IMR-90 (cell line): Measurements from ENCODE around the gene NOXRED1. TPM values are rescaled to one million over a fixed set of nuclear protein-coding genes. Genes with fewer than 3 reads are reported as not detected.

Experiments used
- ATAC-seq: fragments of 200-7000 bp; cut with Tn5 transposase; 2 replicates; pipeline ENCODE4 v1.9.1; 2020; ENCODE audit warnings: low read depth, mild to moderate bottlenecking, moderate library complexity
- BruUV-seq: library from RNA; stranded (reverse); fragments of 400-500 nt; replicated peaks from 2 replicates; lab custom pipeline; 2021; lab: Mats Ljungman, UMichigan
- CTCF ChIA-PET: fragments of 300-600 bp; formaldehyde crosslinking; extraction: SDS; loops from one replicate; lab custom pipeline; 2021; ENCODE audit warnings: antibody characterized with exemption; lab: Yijun Ruan, JAX
- POLR2A ChIA-PET: fragments of 300-600 bp; sonication (Branson Sonifier 250); formaldehyde crosslinking; loops from one replicate; lab custom pipeline; 2022; ENCODE audit warnings: antibody characterized with exemption; ENCODE audit not compliant: unreplicated experiment; lab: Charles Lee
- DNase-seq: peaks from one replicate; pipeline ENCODE4 v3.0.0; 2013
- H2AFZ ChIP-seq: replicated peaks from 2 replicates; pipeline ENCODE3; 2013; ENCODE audit warnings: low read length, mild to moderate bottlenecking; ENCODE audit not compliant: poor library complexity
- H2AK5ac ChIP-seq: 2 replicates; pipeline ENCODE4 v1.6.1; 2013; ENCODE audit warnings: low read depth, low read length, inconsistent platforms
- H2AK9ac ChIP-seq: replicated peaks from 2 replicates; pipeline ENCODE3; 2013; ENCODE audit warnings: mild to moderate bottlenecking, low read depth, low read length, moderate library complexity; ENCODE audit not compliant: poor library complexity
- H2BK120ac ChIP-seq: 2 replicates; pipeline ENCODE4 v1.6.1; 2013; ENCODE audit warnings: low read depth, low read length, inconsistent platforms
- H2BK15ac ChIP-seq: 3 replicates; pipeline ENCODE4 v1.6.1; 2013; ENCODE audit warnings: low read depth, low read length, inconsistent platforms
- H2BK20ac ChIP-seq: 2 replicates; pipeline ENCODE4 v1.6.1; 2013; ENCODE audit warnings: low read depth, mild to moderate bottlenecking, inconsistent platforms, low read length, moderate library complexity
- H2BK5ac ChIP-seq: 2 replicates; pipeline ENCODE4 v1.6.1; 2013; ENCODE audit warnings: mild to moderate bottlenecking, low read depth, low read length, inconsistent platforms; ENCODE audit not compliant: poor library complexity, severe bottlenecking
- H3K14ac ChIP-seq: replicated peaks from 2 replicates; pipeline ENCODE4 v1.6.1; 2013; ENCODE audit warnings: low read depth, low read length, inconsistent platforms
- H3K18ac ChIP-seq: 2 replicates; pipeline ENCODE4 v1.6.1; 2013; ENCODE audit warnings: low read depth, low read length, control low read depth
- H3K23ac ChIP-seq: 2 replicates; pipeline ENCODE4 v1.6.1; 2013; ENCODE audit warnings: low read depth, low read length, inconsistent platforms
- H3K27ac ChIP-seq: 2 replicates; pipeline ENCODE4 v1.5.1; 2013; ENCODE audit warnings: mild to moderate bottlenecking, control low read depth, low read length; ENCODE audit not compliant: insufficient read depth
- H3K27me3 ChIP-seq: 2 replicates; pipeline ENCODE4 v1.6.1; 2013; ENCODE audit warnings: low read length; ENCODE audit not compliant: control insufficient read depth, insufficient read depth
- H3K36me3 ChIP-seq: 2 replicates; pipeline ENCODE4 v1.6.1; 2013; ENCODE audit warnings: low read length, mixed read lengths; ENCODE audit not compliant: control insufficient read depth, insufficient read depth
- H3K4ac ChIP-seq: 2 replicates; pipeline ENCODE4 v1.6.1; 2013; ENCODE audit warnings: low read depth, low read length, inconsistent platforms
- H3K4me1 ChIP-seq: 2 replicates; pipeline ENCODE4 v1.6.1; 2013; ENCODE audit warnings: low read length, mixed read lengths; ENCODE audit not compliant: control insufficient read depth, insufficient read depth
- H3K4me2 ChIP-seq: 2 replicates; pipeline ENCODE4 v1.6.1; 2013; ENCODE audit warnings: low read depth, mild to moderate bottlenecking, control low read depth, low read length, moderate library complexity
- H3K4me3 ChIP-seq: 2 replicates; pipeline ENCODE4 v1.5.1; 2013; ENCODE audit warnings: low read depth, mild to moderate bottlenecking, control low read depth, low read length, moderate library complexity; ENCODE audit not compliant: insufficient read depth
- H3K56ac ChIP-seq: 2 replicates; pipeline ENCODE4 v1.6.1; 2013; ENCODE audit warnings: low read length, inconsistent platforms; ENCODE audit not compliant: insufficient read depth; ENCODE audit errors: extremely low read depth
- H3K79me1 ChIP-seq, 2 experiments: 2 replicates each; pipeline ENCODE4 v1.6.1; 2013; ENCODE audit warnings: low read length in 2 of 2, inconsistent platforms in 1 of 2, low read depth in 1 of 2
- H3K9ac ChIP-seq: 2 replicates; pipeline ENCODE4 v1.6.1; 2013; ENCODE audit warnings: low read depth, low read length, control low read depth
- H3K9me1 ChIP-seq: 2 replicates; pipeline ENCODE4 v1.6.1; 2013; ENCODE audit warnings: low read length, inconsistent platforms; ENCODE audit not compliant: insufficient read depth
- H3K9me3 ChIP-seq: 2 replicates; pipeline ENCODE4 v1.6.1; 2013; ENCODE audit warnings: low read length; ENCODE audit not compliant: control insufficient read depth, insufficient read depth
- H4K20me1 ChIP-seq: 2 replicates; pipeline ENCODE4 v1.6.1; 2013; ENCODE audit warnings: low read length, inconsistent platforms; ENCODE audit not compliant: insufficient read depth
- H4K5ac ChIP-seq: 2 replicates; pipeline ENCODE4 v1.6.1; 2013; ENCODE audit warnings: mild to moderate bottlenecking, low read depth, low read length, control low read depth
- H4K8ac ChIP-seq, 2 experiments: 2 replicates each; pipeline ENCODE4 v1.6.1; 2013; ENCODE audit warnings: low read depth in 2 of 2, low read length in 2 of 2, control low read depth in 1 of 2, inconsistent platforms in 1 of 2
- H4K91ac ChIP-seq: 2 replicates; pipeline ENCODE4 v1.6.1; 2013; ENCODE audit warnings: low read depth, low read length, inconsistent platforms; ENCODE audit not compliant: insufficient read depth
- BHLHE40 ChIP-seq: fragments of 150-350 bp; IDR thresholded peaks from 2 replicates; pipeline ENCODE4 v1.6.1; 2016; ENCODE audit warnings: mild to moderate bottlenecking, low read depth, low read length
- CEBPB ChIP-seq: IDR thresholded peaks from 2 replicates; pipeline ENCODE4 v1.6.1; 2012; ENCODE audit warnings: low read depth, low read length, improper control_type of control experiment
- CHD1 ChIP-seq: IDR thresholded peaks from 2 replicates; pipeline ENCODE4 v1.6.1; 2012; ENCODE audit warnings: low read depth, low read length, improper control_type of control experiment
- FOS ChIP-seq: fragments of 150-350 bp; IDR thresholded peaks from 2 replicates; pipeline ENCODE4 v1.6.1; 2016; ENCODE audit warnings: low read depth, low read length
- MAFK ChIP-seq: IDR thresholded peaks from 2 replicates; pipeline ENCODE4 v1.6.1; 2012; ENCODE audit warnings: low read depth, low read length, improper control_type of control experiment
- MAZ ChIP-seq: IDR thresholded peaks from 2 replicates; pipeline ENCODE4 v1.6.1; 2012; ENCODE audit warnings: low read depth, mild to moderate bottlenecking, low read length, improper control_type of control experiment, moderate library complexity, borderline replicate concordance
- MXI1 ChIP-seq: IDR thresholded peaks from 2 replicates; pipeline ENCODE4 v1.6.1; 2012; ENCODE audit warnings: low read depth, mild to moderate bottlenecking, low read length, moderate library complexity, borderline replicate concordance
- NFE2L2 ChIP-seq: fragments of 150-350 bp; IDR thresholded peaks from 2 replicates; pipeline ENCODE4 v1.6.1; 2016; ENCODE audit warnings: low read depth, mild to moderate bottlenecking, low read length
- POLR2A ChIP-seq: IDR thresholded peaks from 2 replicates; pipeline ENCODE4 v1.6.1; 2012; ENCODE audit warnings: mild to moderate bottlenecking, low read depth, low read length
- RAD21 ChIP-seq: IDR thresholded peaks from 2 replicates; pipeline ENCODE4 v1.6.1; 2012; ENCODE audit warnings: low read length, improper control_type of control experiment
- RCOR1 ChIP-seq: IDR thresholded peaks from 2 replicates; pipeline ENCODE4 v1.6.1; 2012; ENCODE audit warnings: mild to moderate bottlenecking, low read length, improper control_type of control experiment; ENCODE audit not compliant: insufficient replicate concordance
- RFX5 ChIP-seq: IDR thresholded peaks from 2 replicates; pipeline ENCODE4 v1.8.0; 2012; ENCODE audit warnings: low read depth, mild to moderate bottlenecking, low read length, moderate library complexity
- SMC3 ChIP-seq: fragments of 150-350 bp; IDR thresholded peaks from 2 replicates; pipeline ENCODE4 v1.6.1; 2016; ENCODE audit warnings: low read depth, mild to moderate bottlenecking, antibody characterized with exemption, low read length, moderate library complexity
- WGBS, 2 experiments: methylation state at CpG; one replicate each; pipeline versions ENCODE4 v1.1.5 to v1.1.7; 2013; ENCODE audit warnings: missing lambda C conversion rate in 2 of 2; ENCODE audit not compliant: insufficient read length in 1 of 2; ENCODE audit errors: extremely low coverage in 2 of 2; 5-methylcytosine and 5-hydroxymethylcytosine counted together
- dilution Hi-C: fragments of 300-500 bp; cut with HindIII; formaldehyde crosslinking; loops from one replicate; pipeline ENCODE4 v1.14.3; 2018; ENCODE audit warnings: low sequenced_read_pairs; ENCODE audit not compliant: unreplicated experiment
- in situ Hi-C: fragments of 300-500 bp; cut with MboI; formaldehyde crosslinking; loops from 3 replicates; pipeline ENCODE4 v1.14.3; 2019; ENCODE audit warnings: low sequenced_read_pairs, inconsistent platforms, mixed read lengths
- intact Hi-C: fragments of 100-400 bp; cut with micrococcal nuclease; formaldehyde crosslinking; loops from 2 replicates; pipeline ENCODE4 v1.10.0; 2022
- polyA plus RNA-seq, 3 experiments: library from polyadenylated mRNA; depleted of rRNA; stranded (reverse); fragments of >200 nt; gene quantifications; 2 replicates each; pipeline ENCODE4 v1.2.3, GENCODE V29; 2012; ENCODE audit warnings: low replicate concordance in 1 of 3
- total RNA-seq: library from RNA; depleted of rRNA; stranded (reverse); fragments of >200 nt; gene quantifications from 2 replicates; pipeline ENCODE4 v1.2.3, GENCODE V29; 2012
- TF ChIP-seq, protein P1 (sequence below): fragments of 150-350 bp; IDR thresholded peaks from 2 replicates; pipeline ENCODE4 v1.6.1; 2016; ENCODE audit warnings: low read depth, mild to moderate bottlenecking, low read length, moderate library complexity, borderline replicate concordance
- TF ChIP-seq, protein P2 (sequence below): conservative IDR thresholded peaks from 2 replicates; pipeline ENCODE4 v1.5.1; 2012; ENCODE audit warnings: mild to moderate bottlenecking, low read depth, low read length, improper control_type of control experiment
- TF ChIP-seq, protein P3 (sequence below): fragments of 150-350 bp; IDR thresholded peaks from 2 replicates; pipeline ENCODE4 v1.6.1; 2017; ENCODE audit warnings: mild to moderate bottlenecking, antibody characterized with exemption, low read length, low read depth

NOXRED1 gene
- total and polyA plus RNA-seq, 2 of the 4 experiments (the other 2 are of a cell fraction) = under 0.01 to 0.14 TPM

DNA sequence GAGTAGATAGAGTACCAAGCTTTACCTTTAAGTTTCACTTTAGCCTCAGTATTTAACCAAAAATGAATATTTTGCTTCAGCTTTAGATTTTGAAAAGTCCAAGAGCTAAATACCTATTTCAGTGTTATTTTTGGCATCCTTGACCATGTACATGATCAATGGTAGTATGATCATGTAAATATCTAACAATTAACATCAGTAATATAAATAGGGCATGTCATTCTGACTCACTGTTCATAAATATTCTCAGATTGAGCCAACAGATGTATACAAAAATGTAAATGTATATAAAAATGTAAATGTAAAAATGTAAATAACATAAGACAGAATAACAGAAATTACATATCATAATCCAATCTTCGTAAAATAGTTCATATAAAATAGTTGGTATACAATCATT lies 15.3 kb upstream of the NOXRED1 start:
- H2BK15ac ChIP-seq = no peak overlapping the region
- in situ Hi-C loops = no loop called here
- H3K18ac ChIP-seq = no peak overlapping the region
- H3K56ac ChIP-seq = no peak overlapping the region
- no peaks in the 10 kb centered on the region for H4K20me1 ChIP-seq
- peaks cover 52% of the 10 kb centered on the region for H3K36me3 ChIP-seq
- H3K4me1 ChIP-seq = no peaks in the 10 kb centered on the region
- ATAC-seq (no peak), DNase-seq (no peak)
- no peak overlapping the region for H4K91ac ChIP-seq
- no peak overlapping the region for H3K27ac ChIP-seq
- dilution Hi-C loops = no loop called here
- H2BK120ac ChIP-seq = no peak overlapping the region
- no peak overlapping the region for H3K4me3 ChIP-seq
- H3K9me1 ChIP-seq = peaks cover 5% of the 10 kb centered on the region; the same call in 1 of the 2 replicates
- H3K27me3 ChIP-seq = no peaks in the 10 kb centered on the region
- H3K4ac ChIP-seq = no peak overlapping the region
- no TSS peak for BruUV-seq
- no peak overlapping the region for H2AFZ ChIP-seq
- intact Hi-C loops = no loop called here
- ChIA-PET CTCF (interaction anchor here (1.4 kb wide), 1 partner anchor 137 kb away, joined by 5 read pairs; no protein-coding TSS in a partner anchor), POLR2A (no interaction called here)
- H2BK5ac ChIP-seq = no peak overlapping the region
- no peak overlapping the region for H2AK5ac ChIP-seq
- no peak overlapping the region for H3K23ac ChIP-seq
- H3K4me2 ChIP-seq = no peak overlapping the region
- H2AK9ac ChIP-seq = no peak overlapping the region
- H4K5ac ChIP-seq = no peak overlapping the region
- H3K9me3 ChIP-seq = no peaks in the 10 kb centered on the region
- TF ChIP-seq, protein P1, sequence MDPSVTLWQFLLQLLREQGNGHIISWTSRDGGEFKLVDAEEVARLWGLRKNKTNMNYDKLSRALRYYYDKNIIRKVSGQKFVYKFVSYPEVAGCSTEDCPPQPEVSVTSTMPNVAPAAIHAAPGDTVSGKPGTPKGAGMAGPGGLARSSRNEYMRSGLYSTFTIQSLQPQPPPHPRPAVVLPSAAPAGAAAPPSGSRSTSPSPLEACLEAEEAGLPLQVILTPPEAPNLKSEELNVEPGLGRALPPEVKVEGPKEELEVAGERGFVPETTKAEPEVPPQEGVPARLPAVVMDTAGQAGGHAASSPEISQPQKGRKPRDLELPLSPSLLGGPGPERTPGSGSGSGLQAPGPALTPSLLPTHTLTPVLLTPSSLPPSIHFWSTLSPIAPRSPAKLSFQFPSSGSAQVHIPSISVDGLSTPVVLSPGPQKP = no peak
- TF ChIP-seq BHLHE40 (no peak), SMC3 (no peak), POLR2A (no peak), MAFK (no peak), CHD1 (no peak), RCOR1 (no peak), NFE2L2 (no peak), MAZ (no peak), CEBPB (no peak), RAD21 (no peak), FOS (no peak), MXI1 (no peak), RFX5 (no peak)
- TF ChIP-seq, protein P2, sequence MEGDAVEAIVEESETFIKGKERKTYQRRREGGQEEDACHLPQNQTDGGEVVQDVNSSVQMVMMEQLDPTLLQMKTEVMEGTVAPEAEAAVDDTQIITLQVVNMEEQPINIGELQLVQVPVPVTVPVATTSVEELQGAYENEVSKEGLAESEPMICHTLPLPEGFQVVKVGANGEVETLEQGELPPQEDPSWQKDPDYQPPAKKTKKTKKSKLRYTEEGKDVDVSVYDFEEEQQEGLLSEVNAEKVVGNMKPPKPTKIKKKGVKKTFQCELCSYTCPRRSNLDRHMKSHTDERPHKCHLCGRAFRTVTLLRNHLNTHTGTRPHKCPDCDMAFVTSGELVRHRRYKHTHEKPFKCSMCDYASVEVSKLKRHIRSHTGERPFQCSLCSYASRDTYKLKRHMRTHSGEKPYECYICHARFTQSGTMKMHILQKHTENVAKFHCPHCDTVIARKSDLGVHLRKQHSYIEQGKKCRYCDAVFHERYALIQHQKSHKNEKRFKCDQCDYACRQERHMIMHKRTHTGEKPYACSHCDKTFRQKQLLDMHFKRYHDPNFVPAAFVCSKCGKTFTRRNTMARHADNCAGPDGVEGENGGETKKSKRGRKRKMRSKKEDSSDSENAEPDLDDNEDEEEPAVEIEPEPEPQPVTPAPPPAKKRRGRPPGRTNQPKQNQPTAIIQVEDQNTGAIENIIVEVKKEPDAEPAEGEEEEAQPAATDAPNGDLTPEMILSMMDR = no peak
- TF ChIP-seq, protein P3, sequence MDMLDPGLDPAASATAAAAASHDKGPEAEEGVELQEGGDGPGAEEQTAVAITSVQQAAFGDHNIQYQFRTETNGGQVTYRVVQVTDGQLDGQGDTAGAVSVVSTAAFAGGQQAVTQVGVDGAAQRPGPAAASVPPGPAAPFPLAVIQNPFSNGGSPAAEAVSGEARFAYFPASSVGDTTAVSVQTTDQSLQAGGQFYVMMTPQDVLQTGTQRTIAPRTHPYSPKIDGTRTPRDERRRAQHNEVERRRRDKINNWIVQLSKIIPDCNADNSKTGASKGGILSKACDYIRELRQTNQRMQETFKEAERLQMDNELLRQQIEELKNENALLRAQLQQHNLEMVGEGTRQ = no peak
- no peaks in the 10 kb centered on the region; a peak in 1 of 4 replicates for H3K79me1 ChIP-seq
- no peak overlapping the region for H4K8ac ChIP-seq
- H3K9ac ChIP-seq = no peak overlapping the region
- no CpG with 5 or more reads among the region's 1 CpG for WGBS, 2 experiments
- H3K14ac ChIP-seq = no peak overlapping the region
- H2BK20ac ChIP-seq = no peak overlapping the region
